K562 (cell line): ENCODE results near the gene COL23A1. TPM values are rescaled to one million over a fixed set of nuclear protein-coding genes. Genes with fewer than 3 reads are reported as not detected.
A peak's percentile ranks its signal among the peaks of the same experiment; 100 is the strongest.

Experiments
- ATAC-seq: fragments of 200-7000 bp; cut with Tn5 transposase; 3 replicates; pipeline ENCODE4 v1.9.1; 2020; ENCODE audit warnings: moderate library complexity
- BruUV-seq: library from RNA; stranded (reverse); fragments of 400-500 nt; replicated peaks from 2 replicates; lab custom pipeline; 2021; lab: Mats Ljungman, UMichigan
- CTCF ChIA-PET: fragments of 300-600 bp; formaldehyde crosslinking; extraction: SDS; loops from one replicate; lab custom pipeline; 2021; ENCODE audit warnings: low intra/inter-chr PET ratio; lab: Yijun Ruan, JAX
- POLR2A ChIA-PET: fragments of 300-600, 350-650 bp; sonication (Branson Sonifier 250); formaldehyde crosslinking; extraction: SDS; loops from one replicate; lab custom pipeline; 2021; ENCODE audit warnings: antibody characterized with exemption, inconsistent platforms; lab: Yijun Ruan, JAX
- DNase-seq, 4 experiments: peaks; one replicate each; pipeline versions ENCODE4 v3.0.0 to v3.0.0-alpha.2; 2011 to 2018; ENCODE audit warnings: low spot score in 3 of 4, mixed read lengths in 3 of 4; ENCODE audit errors: extremely low read depth in 1 of 4
- FAIRE-seq: peaks from 2 replicates; lab custom pipeline; 2011; peaks lifted over from hg19 to GRCh38; lab: Jason Lieb, UNC
- H2AFZ ChIP-seq: 2 replicates; pipeline ENCODE4 v1.6.0; 2011; ENCODE audit warnings: low read depth, low read length, control low read depth, inconsistent platforms
- H3K27ac ChIP-seq: fragments of 200-600 bp; 3 replicates; pipeline ENCODE4 v1.8.0; 2011; ENCODE audit warnings: low read depth, mild to moderate bottlenecking, control low read depth, inconsistent platforms, low read length, moderate library complexity, mixed read lengths; ENCODE audit errors: extremely low read depth
- H3K27me3 ChIP-seq, 2 experiments: fragments of 300-600 bp in 1 of 2; 2 replicates in 1 of 2; 3 replicates in 1 of 2; pipeline versions ENCODE4 v1.6.0 to v1.8.0; 2011; ENCODE audit warnings: inconsistent platforms in 2 of 2, low read length in 2 of 2, mild to moderate bottlenecking in 1 of 2, mixed read lengths in 1 of 2, moderate library complexity in 1 of 2; ENCODE audit not compliant: control insufficient read depth in 2 of 2, insufficient read depth in 2 of 2
- H3K36me3 ChIP-seq: fragments of 300-600 bp; 3 replicates; pipeline ENCODE4 v1.8.0; 2011; ENCODE audit warnings: mild to moderate bottlenecking, low read length, inconsistent platforms; ENCODE audit not compliant: control insufficient read depth, insufficient read depth
- H3K4me1 ChIP-seq, 2 experiments: fragments of 200-600 bp in 1 of 2; replicated peaks in 1 of 2; 2 replicates in 1 of 2; 3 replicates in 1 of 2; pipeline versions ENCODE4 v1.5.1 to v1.8.0; 2011; ENCODE audit warnings: inconsistent platforms in 2 of 2, low read length in 2 of 2, mild to moderate bottlenecking in 1 of 2, mixed read lengths in 1 of 2, moderate library complexity in 1 of 2; ENCODE audit not compliant: control insufficient read depth in 2 of 2, insufficient read depth in 2 of 2
- H3K4me2 ChIP-seq: 2 replicates; pipeline ENCODE4 v1.6.1; 2011; ENCODE audit warnings: low read length, control low read depth, inconsistent platforms, mixed read lengths; ENCODE audit not compliant: insufficient read depth
- H3K4me3 ChIP-seq: fragments of 200-600 bp; sonication (generic), shearing (Covaris generic); 2 replicates; pipeline ENCODE4 v1.5.1; 2016; ENCODE audit warnings: control low read depth, inconsistent platforms
- H3K79me2 ChIP-seq: fragments of 200-600 bp; 3 replicates; pipeline ENCODE4 v1.8.0; 2011; ENCODE audit warnings: low read length, inconsistent platforms; ENCODE audit not compliant: control insufficient read depth, insufficient read depth
- H3K9ac ChIP-seq, 2 experiments: 2 replicates each; pipeline versions ENCODE4 v1.6.0 to v1.6.1; 2011; ENCODE audit warnings: low read depth in 2 of 2, low read length in 2 of 2, control low read depth in 1 of 2, inconsistent platforms in 1 of 2, mild to moderate bottlenecking in 1 of 2, mixed read lengths in 1 of 2; ENCODE audit not compliant: insufficient read depth in 1 of 2
- H3K9me1 ChIP-seq: one replicate; pipeline ENCODE4 v1.6.0; 2011; ENCODE audit warnings: inconsistent platforms, mild to moderate bottlenecking, low read length, moderate library complexity; ENCODE audit not compliant: control insufficient read depth, insufficient read depth
- H3K9me3 ChIP-seq: replicated peaks from 2 replicates; pipeline ENCODE4 v1.5.1; 2011; ENCODE audit warnings: low read depth, low read length, inconsistent platforms; ENCODE audit not compliant: control insufficient read depth, insufficient read depth
- H4K20me1 ChIP-seq: replicated peaks from 2 replicates; pipeline ENCODE4 v1.6.1; 2011; ENCODE audit warnings: low read length, inconsistent platforms, mixed read lengths; ENCODE audit not compliant: control insufficient read depth, insufficient read depth
- ATF7 ChIP-seq: fragments of 450-650 bp; IDR thresholded peaks from 2 replicates; pipeline ENCODE4 v1.7.1; 2014; ENCODE audit warnings: mild to moderate bottlenecking, moderate library complexity
- CHAMP1 ChIP-seq: fragments of 450-650 bp; IDR thresholded peaks from 2 replicates; pipeline ENCODE4 v1.6.1; 2016; ENCODE audit warnings: mild to moderate bottlenecking
- CHD2 ChIP-seq: IDR thresholded peaks from 2 replicates; pipeline ENCODE4 v1.6.1; 2011; ENCODE audit warnings: low read depth, low read length
- ELF1 ChIP-seq: fragments of 200-800 bp; sonication (Bioruptor generic); IDR thresholded peaks from 2 replicates; pipeline ENCODE4 v1.6.1; 2016; ENCODE audit warnings: missing genetic modification characterization, missing compliant biosample characterization
- ESRRB ChIP-seq: fragments of 250-450 bp; sonication (Bioruptor Pico); IDR thresholded peaks from 2 replicates; pipeline ENCODE4 v1.5.0; 2020; ENCODE audit warnings: mild to moderate bottlenecking, moderate library complexity, borderline replicate concordance
- FOXK2 ChIP-seq, 2 experiments: fragments of 450-650 bp; IDR thresholded peaks in 1 of 2; conservative IDR thresholded peaks in 1 of 2; 2 replicates each; pipeline ENCODE4 v1.6.1; 2016; ENCODE audit warnings: low read depth in 2 of 2, mild to moderate bottlenecking in 1 of 2
- MYNN ChIP-seq, 2 experiments: sonication (generic); formaldehyde crosslinking in 1 of 2; IDR thresholded peaks; 2 replicates each; pipeline versions ENCODE4 v1.5.0 to v1.6.1; 2016 to 2020; ENCODE audit warnings: antibody characterized with exemption in 1 of 2, missing genetic modification reagents in 1 of 2
- NFRKB ChIP-seq: fragments of 450-650 bp; IDR thresholded peaks from 2 replicates; pipeline ENCODE4 v1.6.1; 2016; ENCODE audit warnings: low read depth
- PHF20 ChIP-seq: fragments of 450-650 bp; IDR thresholded peaks from 2 replicates; pipeline ENCODE4 v1.6.1; 2018; ENCODE audit not compliant: partially characterized antibody
- THRAP3 ChIP-seq: fragments of 450-650 bp; IDR thresholded peaks from 2 replicates; pipeline ENCODE4 v1.6.1; 2016; ENCODE audit warnings: mild to moderate bottlenecking, inconsistent platforms, borderline replicate concordance
- ZFP1 ChIP-seq: fragments of 450-650 bp; formaldehyde crosslinking; IDR thresholded peaks from 2 replicates; pipeline ENCODE4 v1.4.0; 2020; ENCODE audit warnings: mild to moderate bottlenecking, mixed read lengths
- ZNF143 ChIP-seq: sonication (generic); formaldehyde crosslinking; IDR thresholded peaks from 2 replicates; pipeline ENCODE4 v1.9.0; 2022; ENCODE audit warnings: mild to moderate bottlenecking, missing genetic modification reagents
- ZNF395 ChIP-seq: fragments of 200-800 bp; sonication (Bioruptor generic); IDR thresholded peaks from 2 replicates; pipeline ENCODE4 v1.6.1; 2017; ENCODE audit warnings: missing genetic modification characterization, missing compliant biosample characterization
- ZNF398 ChIP-seq: fragments of 250-450 bp; sonication (Bioruptor Pico); IDR thresholded peaks from 2 replicates; pipeline ENCODE4 v1.8.0; 2021; ENCODE audit warnings: moderate library complexity, mild to moderate bottlenecking, inconsistent platforms
- ZNF511 ChIP-seq: sonication (generic); formaldehyde crosslinking; IDR thresholded peaks from 2 replicates; pipeline ENCODE4 v1.8.0; 2022; ENCODE audit warnings: mild to moderate bottlenecking, missing genetic modification reagents
- ZSCAN32 ChIP-seq: fragments of 450-650 bp; formaldehyde crosslinking; IDR thresholded peaks from 2 replicates; pipeline ENCODE4 v1.4.0; 2020; ENCODE audit warnings: mild to moderate bottlenecking, moderate library complexity
- WGBS: fragments of 100-300 bp; shearing (Covaris generic); methylation state at CpG from one replicate; pipeline ENCODE4 v1.1.6; 2016; ENCODE audit warnings: low coverage, mixed read lengths; ENCODE audit not compliant: insufficient coverage; ENCODE audit errors: missing lambda C conversion rate; 5-methylcytosine and 5-hydroxymethylcytosine counted together
- in situ Hi-C: fragments of 300-500 bp; cut with MboI; formaldehyde crosslinking; loops from 4 replicates; pipeline ENCODE4 v1.15.0; 2018; ENCODE audit warnings: inconsistent platforms, mixed read lengths
- intact Hi-C: fragments of 100-400 bp; cut with micrococcal nuclease; formaldehyde crosslinking; loops from 2 replicates; pipeline ENCODE4 v1.14.2; 2022
- polyA plus RNA-seq, 8 experiments: library from polyadenylated mRNA; depleted of rRNA in 4 of 8; stranded (reverse) in 5 of 8; unstranded in 3 of 8; fragments of >200 nt; fragmentation: Nextera tagmentation in 2 of 8; fragmentation: Illumina TruSeq in 1 of 8; extraction: Ambion mirVana in 2 of 8; extraction: Trizol in 1 of 8; gene quantifications; 2 replicates each; pipeline versions ENCODE4 v1.2.1 to v1.2.3, GENCODE V29; 2011 to 2014; ENCODE audit warnings: inconsistent platforms in 1 of 8, missing spikeins in 1 of 8
- total RNA-seq, 7 experiments: library from RNA; depleted of rRNA in 6 of 7; stranded (reverse); fragments of >200 nt in 6 of 7; fragmentation: Illumina TruSeq in 2 of 7; extraction: Trizol in 2 of 7; gene quantifications; 2 replicates each; pipeline versions ENCODE4 v1.2.1 to v1.2.3, GENCODE V29; 2011 to 2021; ENCODE audit warnings: low replicate concordance in 1 of 7

COL23A1 gene
- total and polyA plus RNA-seq, 9 of the 15 experiments (the other 6 are each of a cell fraction or from before 2014, with no cell fraction given): 0.09 TPM; not detected in 8

- FAIRE-seq (no peak), ATAC-seq (no peak), DNase-seq (no peak)
- Histone ChIP-seq H3K4me3 (no peak overlapping the region), H3K4me2 (no peak overlapping the region), H3K9me1 (no peaks in the 10 kb centered on the region), H4K20me1 (0 out of 2 replicates have a peak, but pooled peaks cover 3% of the 10 kb centered on the region), H3K36me3 (no peaks in the 10 kb centered on the region), H2AFZ (no peak overlapping the region), H3K4me1 (peaks cover 0 to 13% of the 10 kb centered on the region in 2 experiments; a peak in 2 of 5 replicates), H3K79me2 (no peaks in the 10 kb centered on the region), H3K9me3 (no peaks in the 10 kb centered on the region), H3K9ac (peak overlapping the region in 1 of 2 experiments; percentile 35; a peak in 1 of 4 replicates), H3K27me3 (peaks cover 0 to 22% of the 10 kb centered on the region in 2 experiments; a peak in 2 of 5 replicates), H3K27ac (no peak overlapping the region)
- ChIA-PET POLR2A (interaction anchor here (0.6 kb wide), 1 partner anchor 47 kb away, joined by 3 read pairs; no protein-coding TSS in a partner anchor), CTCF (no interaction called here)
- intact Hi-C loops: no loop called here
- 64% methylated on average over 20 of the region's 20 CpGs for WGBS
- in situ Hi-C loops: no loop called here
- no TSS peak for BruUV-seq
- TF ChIP-seq ATF7 (no peak), CHAMP1 (no peak), FOXK2 (conservative IDR thresholded peaks at IDR 0.05 in 1 of 2, IDR thresholded peaks at IDR 0.05 in 1 of 2; ENCODE audit: low read depth in 2 of 2) (no peak), ZFP1 (CRISPR knock-in tag) (no peak), ELF1 (tag) (no peak), THRAP3 (no peak), ZNF143 (no peak), ESRRB (CRISPR knock-in tag) (no peak), ZSCAN32 (no peak), ZNF395 (CRISPR knock-in tag) (no peak), NFRKB (no peak), PHF20 (no peak), ZNF511 (no peak), MYNN (IDR thresholded peaks at IDR 0.05) (no peak), MYNN (CRISPR knock-in tag; IDR thresholded peaks at IDR 0.05) (no peak), CHD2 (no peak), ZNF398 (CRISPR knock-in tag) (no peak)
Measured at GRCh38 chr5:178428341-178429155, 161.6 kb downstream of the COL23A1 start.
